ENCODE results near the gene ANO4. TPM values are rescaled to one million over a fixed set of nuclear protein-coding genes. Genes with fewer than 3 reads are reported as not detected.

The ANO4 gene
- total RNA-seq, 4 donors from 2014 or later = 0.56 to 2.4 (median 1.1) TPM

- DNase-seq (ENCODE audit: low spot score) (no peak), ATAC-seq (ENCODE audit: low FRiP score) (no peak)
- TF ChIP-seq CTCF (IDR thresholded peaks at IDR 0.05) = no peak
Observed at GRCh38 chr12:100895192-100895591, 100.6 kb downstream of the ANO4 start.

GRCh38 chr12:100896192-100896591, 101.6 kb downstream of the ANO4 start:
- DNase-seq (ENCODE audit: low spot score) = no peak
- TF ChIP-seq CTCF (IDR thresholded peaks at IDR 0.05) = no peak
- no peak for ATAC-seq (ENCODE audit: low FRiP score)

GRCh38 chr12:100897240-100897639, 102.7 kb downstream of the ANO4 start:
- no peak for DNase-seq (ENCODE audit: low spot score)
- no peak for ATAC-seq (ENCODE audit: low FRiP score)
- no peak for TF ChIP-seq CTCF (IDR thresholded peaks at IDR 0.05)

- no peak for TF ChIP-seq CTCF (IDR thresholded peaks at IDR 0.05)
- ATAC-seq (ENCODE audit: low FRiP score) (no peak), DNase-seq (ENCODE audit: low spot score) (no peak)
Observed at GRCh38 chr12:100899301-100899700, 104.7 kb downstream of the ANO4 start.

GRCh38 chr12:100900808-100901207, 106.2 kb downstream of the ANO4 start:
- no peak for ATAC-seq (ENCODE audit: low FRiP score)
- TF ChIP-seq CTCF (IDR thresholded peaks at IDR 0.05) = no peak
- DNase-seq (ENCODE audit: low spot score) = no peak

- ATAC-seq (ENCODE audit: low FRiP score) (no peak), DNase-seq (ENCODE audit: low spot score) (no peak)
- TF ChIP-seq CTCF (IDR thresholded peaks at IDR 0.05) = no peak
Observed at GRCh38 chr12:100901266-100901665, 106.7 kb downstream of the ANO4 start.

- no peak for TF ChIP-seq CTCF (IDR thresholded peaks at IDR 0.05)
- DNase-seq (ENCODE audit: low spot score) = no peak
Observed at GRCh38 chr12:100904270-100904669, 109.7 kb downstream of the ANO4 start.

More at GRCh38 chr12:100904270-100904669, 109.7 kb downstream of the ANO4 start:
- ATAC-seq (ENCODE audit: low FRiP score) = no peak
